AG10803 (cell line): ENCODE data around the gene CLCN6.

Experiments
- DNase-seq: peaks from one replicate; pipeline ENCODE4 v3.0.0; 2010; ENCODE audit warnings: low read depth
- H3K4me3 ChIP-seq: 2 replicates; pipeline ENCODE4 v1.5.1; 2011; ENCODE audit warnings: mild to moderate bottlenecking, low read length, control low read depth
- TF ChIP-seq, protein P1 (sequence below): conservative IDR thresholded peaks from 2 replicates; pipeline ENCODE4 v1.5.1; 2011; ENCODE audit warnings: mild to moderate bottlenecking, low read length, control low read depth, inconsistent platforms

Gene CLCN6

DNA sequence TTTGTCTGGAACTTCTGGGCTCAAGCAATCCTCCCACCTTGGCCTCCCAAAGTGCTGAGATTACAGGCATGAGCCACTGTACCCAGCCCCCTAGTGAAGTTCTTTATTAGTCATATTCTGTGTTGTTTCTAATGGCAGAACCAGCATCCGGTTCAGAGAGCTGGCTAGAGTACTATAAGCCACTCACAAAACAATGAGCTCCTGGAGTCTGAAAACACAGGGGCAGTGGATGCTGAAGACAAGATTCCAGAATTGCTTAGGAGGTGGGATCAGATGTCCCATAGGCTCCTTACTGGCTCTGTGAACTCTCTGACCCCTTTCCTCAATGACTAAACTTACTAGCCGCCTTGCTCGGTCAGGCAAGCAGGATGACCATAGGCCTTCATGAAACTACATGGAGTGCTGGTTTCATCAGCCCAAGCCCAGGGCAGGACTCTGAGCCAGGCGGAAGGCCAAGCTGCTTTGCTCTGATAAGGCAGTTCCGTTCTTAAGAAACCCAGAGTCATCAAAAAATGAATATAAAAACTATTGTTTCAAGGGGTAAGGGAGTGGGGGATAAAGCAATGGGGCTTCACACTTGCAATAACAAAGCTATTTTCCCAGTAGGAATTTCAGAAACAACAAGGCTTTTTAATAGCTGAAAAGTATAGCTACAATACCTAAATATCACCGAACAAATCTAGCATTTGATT is 8.3 kb upstream of the CLCN6 start:
- H3K4me3 ChIP-seq = no peak overlapping the region
- no peak for DNase-seq
- TF ChIP-seq, protein P1, sequence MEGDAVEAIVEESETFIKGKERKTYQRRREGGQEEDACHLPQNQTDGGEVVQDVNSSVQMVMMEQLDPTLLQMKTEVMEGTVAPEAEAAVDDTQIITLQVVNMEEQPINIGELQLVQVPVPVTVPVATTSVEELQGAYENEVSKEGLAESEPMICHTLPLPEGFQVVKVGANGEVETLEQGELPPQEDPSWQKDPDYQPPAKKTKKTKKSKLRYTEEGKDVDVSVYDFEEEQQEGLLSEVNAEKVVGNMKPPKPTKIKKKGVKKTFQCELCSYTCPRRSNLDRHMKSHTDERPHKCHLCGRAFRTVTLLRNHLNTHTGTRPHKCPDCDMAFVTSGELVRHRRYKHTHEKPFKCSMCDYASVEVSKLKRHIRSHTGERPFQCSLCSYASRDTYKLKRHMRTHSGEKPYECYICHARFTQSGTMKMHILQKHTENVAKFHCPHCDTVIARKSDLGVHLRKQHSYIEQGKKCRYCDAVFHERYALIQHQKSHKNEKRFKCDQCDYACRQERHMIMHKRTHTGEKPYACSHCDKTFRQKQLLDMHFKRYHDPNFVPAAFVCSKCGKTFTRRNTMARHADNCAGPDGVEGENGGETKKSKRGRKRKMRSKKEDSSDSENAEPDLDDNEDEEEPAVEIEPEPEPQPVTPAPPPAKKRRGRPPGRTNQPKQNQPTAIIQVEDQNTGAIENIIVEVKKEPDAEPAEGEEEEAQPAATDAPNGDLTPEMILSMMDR = no peak

DNA sequence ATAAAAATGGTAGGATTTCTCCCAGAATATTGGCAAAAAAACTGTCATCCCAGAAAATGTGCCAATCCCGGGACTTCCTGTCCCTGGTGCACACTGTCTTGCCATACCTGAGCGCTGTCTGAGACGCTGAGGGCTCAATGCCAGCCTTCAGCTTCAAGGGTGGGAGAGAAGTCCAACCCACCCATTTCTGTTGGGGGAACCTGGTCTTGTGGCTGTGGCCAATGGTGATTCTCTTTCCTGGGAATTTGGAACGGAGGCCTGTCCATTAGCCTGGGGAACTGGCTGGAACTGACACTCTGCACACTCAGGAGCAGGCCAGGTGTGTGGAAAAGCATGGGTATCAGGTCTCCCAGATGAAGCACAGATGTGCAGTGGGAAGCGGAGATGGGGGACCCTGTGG is 6.9 kb upstream of the CLCN6 start:
- H3K4me3 ChIP-seq = no peak overlapping the region
- TF ChIP-seq, protein P1 = no peak
- DNase-seq = no peak

DNA sequence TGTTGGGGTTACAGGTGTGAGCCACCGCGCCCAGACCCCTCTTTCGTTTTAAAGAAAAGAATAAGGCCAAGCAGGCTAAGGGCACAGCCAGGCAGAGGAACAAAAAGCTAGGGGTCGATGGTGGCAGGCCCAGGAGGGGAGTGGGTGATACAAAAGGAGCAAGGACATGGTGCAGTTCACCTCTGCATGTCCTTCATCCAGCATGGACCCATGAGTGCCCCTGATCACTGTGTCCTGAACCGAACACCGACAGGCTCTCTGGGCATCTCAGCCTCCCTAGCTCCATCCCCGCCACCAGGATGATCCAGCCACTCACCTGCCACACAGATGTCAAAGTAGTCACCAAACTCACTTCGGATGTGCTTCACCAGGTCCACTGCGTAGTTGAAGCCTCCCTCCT is 6.1 kb upstream of the CLCN6 start:
- TF ChIP-seq, protein P1 = no peak
- no peak overlapping the region for H3K4me3 ChIP-seq
- DNase-seq = no peak

DNA sequence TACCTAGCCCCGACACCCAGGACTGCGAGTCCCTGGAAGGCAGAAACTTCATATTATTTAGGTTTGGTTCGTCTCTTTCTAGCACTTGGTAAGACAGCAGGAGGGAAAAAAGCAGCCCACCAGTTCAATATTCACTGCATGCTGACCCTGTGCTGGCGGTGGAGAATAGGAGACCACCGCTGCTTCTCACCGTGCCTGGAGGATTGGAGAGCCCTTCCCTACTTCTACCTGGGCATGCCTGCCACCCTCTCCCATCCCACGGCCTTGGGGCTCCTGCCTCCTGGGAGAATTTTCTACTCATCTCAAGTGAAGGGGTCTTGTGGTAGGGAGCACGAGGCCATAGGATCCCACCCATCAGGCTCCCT is 5.6 kb upstream of the CLCN6 start:
- H3K4me3 ChIP-seq = no peak overlapping the region
- no peak for DNase-seq
- TF ChIP-seq, protein P1 = no peak

DNA sequence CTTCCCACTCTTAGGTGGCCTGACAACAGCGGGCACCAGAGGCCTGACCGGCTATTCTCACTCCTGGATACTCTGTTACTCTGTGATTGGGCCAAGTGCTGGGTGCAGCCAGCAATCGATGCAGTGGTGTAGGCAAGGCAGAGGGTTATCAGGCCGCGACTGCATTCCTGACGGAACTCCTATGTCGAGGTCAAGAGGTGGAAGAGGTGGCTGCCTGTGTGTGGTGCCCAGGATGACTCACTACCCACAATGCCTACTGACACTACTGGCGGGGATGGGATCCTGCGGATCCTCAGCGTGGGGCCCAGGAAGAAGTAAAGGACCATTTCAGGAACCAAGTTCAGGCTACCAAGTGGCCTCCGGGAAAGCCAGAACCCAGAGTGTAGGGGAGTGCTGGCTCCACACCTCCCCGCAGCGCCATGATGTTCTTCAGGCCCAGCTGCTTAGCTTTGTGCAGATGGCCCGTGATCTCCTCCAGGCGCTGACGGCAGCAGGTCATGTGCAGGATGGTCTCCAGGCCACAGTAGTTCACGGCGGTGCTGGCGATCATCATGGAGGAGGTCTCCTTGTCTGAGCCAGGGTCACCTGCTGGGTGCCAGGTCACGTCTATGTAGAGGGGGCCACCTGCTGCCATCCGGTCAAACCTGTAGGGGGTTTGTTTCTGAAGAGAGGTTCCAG is 5.1 kb upstream of the CLCN6 start:
- TF ChIP-seq, protein P1 = no peak
- no peak for DNase-seq

DNA sequence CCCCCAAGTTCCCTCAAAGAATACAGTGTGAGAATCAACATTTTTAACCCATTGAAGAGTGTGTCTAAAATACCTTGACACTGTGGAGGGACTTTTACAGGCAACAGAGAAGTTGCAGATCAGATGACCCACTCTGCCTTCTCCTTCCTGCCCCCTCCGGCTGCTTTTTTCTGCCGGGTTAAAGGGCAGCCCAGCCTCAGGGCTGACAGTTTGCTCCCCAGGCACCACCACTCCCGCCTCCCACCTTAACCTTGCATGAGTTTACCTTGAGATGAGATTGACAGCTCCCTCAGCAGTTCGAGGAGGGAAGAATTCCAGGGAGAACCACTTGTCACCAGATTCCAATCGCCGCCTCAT is 3.4 kb upstream of the CLCN6 start:
- no peak for DNase-seq
- peak overlapping the region; percentile 77 for H3K4me3 ChIP-seq
- TF ChIP-seq, protein P1 = 0 out of 2 replicates have a peak, but pooled peaks have one; percentile 6

More for the DNA sequence above, 5.1 kb upstream of the CLCN6 start:
- no peak overlapping the region for H3K4me3 ChIP-seq
